LNCaP clone FGC (cell line): Measurements from ENCODE around the gene BNC2.

ENCODE experiments used
- DNase-seq: peaks from one replicate; pipeline ENCODE4 v3.0.0-alpha.2; 2011; ENCODE audit warnings: low read depth
- H3K4me3 ChIP-seq: 2 replicates; pipeline ENCODE4 v1.5.1; 2011; ENCODE audit warnings: mild to moderate bottlenecking, low read depth, low read length, control low read depth
- TF ChIP-seq, protein P1 (sequence below): IDR thresholded peaks from 2 replicates; pipeline ENCODE4 v1.5.1; 2012; ENCODE audit warnings: mild to moderate bottlenecking; ENCODE audit not compliant: control insufficient read depth, insufficient read depth; ENCODE audit errors: extremely low read depth

BNC2 gene

DNA sequence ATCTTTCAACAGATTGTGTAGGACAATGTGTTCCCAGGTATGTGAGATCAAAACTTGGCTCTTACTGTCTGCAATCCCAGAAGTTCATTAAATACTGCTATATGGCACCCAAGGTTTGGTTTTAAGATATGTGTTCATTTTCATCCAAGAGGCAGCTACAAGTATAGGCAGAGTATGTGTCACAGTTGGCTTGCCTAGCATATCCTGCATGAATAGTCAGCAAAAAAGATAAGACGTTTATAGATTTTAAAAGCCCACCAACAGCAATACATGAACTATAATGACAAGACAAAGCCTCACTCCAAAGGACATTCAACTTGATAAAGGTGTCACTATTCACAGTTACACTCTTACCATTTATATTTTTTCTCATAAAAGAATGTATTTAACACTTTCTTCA is 99.1 kb downstream of the BNC2 start:
- H3K4me3 ChIP-seq: no peak overlapping the region
- TF ChIP-seq, protein P1, sequence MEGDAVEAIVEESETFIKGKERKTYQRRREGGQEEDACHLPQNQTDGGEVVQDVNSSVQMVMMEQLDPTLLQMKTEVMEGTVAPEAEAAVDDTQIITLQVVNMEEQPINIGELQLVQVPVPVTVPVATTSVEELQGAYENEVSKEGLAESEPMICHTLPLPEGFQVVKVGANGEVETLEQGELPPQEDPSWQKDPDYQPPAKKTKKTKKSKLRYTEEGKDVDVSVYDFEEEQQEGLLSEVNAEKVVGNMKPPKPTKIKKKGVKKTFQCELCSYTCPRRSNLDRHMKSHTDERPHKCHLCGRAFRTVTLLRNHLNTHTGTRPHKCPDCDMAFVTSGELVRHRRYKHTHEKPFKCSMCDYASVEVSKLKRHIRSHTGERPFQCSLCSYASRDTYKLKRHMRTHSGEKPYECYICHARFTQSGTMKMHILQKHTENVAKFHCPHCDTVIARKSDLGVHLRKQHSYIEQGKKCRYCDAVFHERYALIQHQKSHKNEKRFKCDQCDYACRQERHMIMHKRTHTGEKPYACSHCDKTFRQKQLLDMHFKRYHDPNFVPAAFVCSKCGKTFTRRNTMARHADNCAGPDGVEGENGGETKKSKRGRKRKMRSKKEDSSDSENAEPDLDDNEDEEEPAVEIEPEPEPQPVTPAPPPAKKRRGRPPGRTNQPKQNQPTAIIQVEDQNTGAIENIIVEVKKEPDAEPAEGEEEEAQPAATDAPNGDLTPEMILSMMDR: no peak
- DNase-seq: no peak

DNA sequence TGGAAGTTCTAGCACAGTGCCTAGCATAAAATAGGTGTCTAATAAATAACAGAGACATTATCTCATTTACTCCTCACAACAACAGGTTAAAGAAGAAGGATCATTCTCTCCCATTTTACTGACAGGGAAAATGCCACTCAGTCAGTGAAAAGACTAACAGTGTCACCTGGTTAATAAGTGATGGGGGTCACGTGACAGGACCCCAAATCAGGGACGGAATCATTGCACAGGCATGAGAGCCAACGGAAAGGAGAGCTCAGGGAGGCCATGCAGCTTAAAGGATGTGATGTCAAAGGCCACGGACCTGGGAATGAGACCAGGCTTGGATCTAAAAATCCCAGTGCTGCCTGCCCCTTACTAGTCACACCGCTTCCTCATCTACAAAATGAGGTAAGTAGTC is 101.2 kb downstream of the BNC2 start:
- TF ChIP-seq, protein P1: no peak
- DNase-seq: no peak
- no peak overlapping the region for H3K4me3 ChIP-seq

DNA sequence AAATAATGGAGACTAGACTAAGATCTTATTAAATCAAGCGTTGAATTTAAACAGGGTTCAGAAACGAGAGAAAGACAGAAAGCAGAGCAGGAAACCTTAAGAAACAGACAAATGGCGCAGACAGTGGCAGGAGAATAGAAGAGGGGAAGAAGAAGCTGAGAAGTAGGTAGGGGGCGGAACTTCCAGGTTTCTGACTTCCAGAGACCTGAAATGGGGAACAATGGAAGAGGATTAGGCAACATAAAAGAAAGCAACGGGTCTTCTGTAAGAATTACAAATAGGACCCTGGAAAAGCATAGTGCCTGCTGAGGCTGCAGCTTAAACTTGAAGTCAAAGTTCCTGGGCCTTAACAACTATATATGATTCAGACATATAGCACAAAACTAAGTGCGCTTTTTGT is 101.7 kb downstream of the BNC2 start:
- TF ChIP-seq, protein P1: no peak
- no peak overlapping the region for H3K4me3 ChIP-seq
- DNase-seq: no peak

DNA sequence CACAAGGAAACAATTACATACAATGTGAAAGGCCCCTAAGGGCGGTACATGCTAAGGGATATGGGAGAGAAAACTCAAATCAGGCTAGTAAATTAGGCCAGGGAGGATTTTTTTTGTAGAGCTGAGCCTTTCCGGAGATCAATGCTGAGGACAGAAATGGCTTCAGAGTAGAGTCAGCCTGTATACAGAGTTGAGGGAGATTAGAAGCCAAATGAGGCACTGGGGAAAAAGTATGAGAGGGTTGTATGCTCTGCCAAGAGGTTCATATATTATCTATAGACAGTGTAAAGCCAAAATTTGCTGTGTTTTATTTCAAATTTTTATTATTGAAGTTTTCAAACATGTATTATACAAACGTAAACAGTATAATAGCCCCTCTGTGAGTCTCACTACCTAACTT is 103.1 kb downstream of the BNC2 start:
- H3K4me3 ChIP-seq: no peak overlapping the region
- no peak for DNase-seq
- TF ChIP-seq, protein P1: no peak

DNA sequence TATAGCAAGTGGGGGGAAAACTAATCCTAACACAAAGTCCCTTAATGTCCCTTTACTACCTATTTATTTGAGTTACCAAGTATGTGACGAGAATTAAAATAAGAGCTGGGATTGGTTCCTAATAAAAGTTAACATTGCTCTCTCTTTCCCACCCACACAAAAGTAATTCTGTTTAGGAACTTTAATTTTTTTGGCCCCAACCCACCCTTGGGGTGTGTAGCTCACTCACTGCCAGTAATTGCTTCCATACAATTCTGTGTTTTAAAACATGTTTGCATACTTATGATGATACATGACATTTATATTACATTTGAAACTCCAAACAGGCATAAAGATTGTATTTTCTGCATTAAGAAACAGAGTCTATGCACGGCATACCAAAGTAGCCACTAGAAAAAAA is 106.5 kb downstream of the BNC2 start:
- H3K4me3 ChIP-seq: no peak overlapping the region
- TF ChIP-seq, protein P1: no peak
- DNase-seq: no peak

DNA sequence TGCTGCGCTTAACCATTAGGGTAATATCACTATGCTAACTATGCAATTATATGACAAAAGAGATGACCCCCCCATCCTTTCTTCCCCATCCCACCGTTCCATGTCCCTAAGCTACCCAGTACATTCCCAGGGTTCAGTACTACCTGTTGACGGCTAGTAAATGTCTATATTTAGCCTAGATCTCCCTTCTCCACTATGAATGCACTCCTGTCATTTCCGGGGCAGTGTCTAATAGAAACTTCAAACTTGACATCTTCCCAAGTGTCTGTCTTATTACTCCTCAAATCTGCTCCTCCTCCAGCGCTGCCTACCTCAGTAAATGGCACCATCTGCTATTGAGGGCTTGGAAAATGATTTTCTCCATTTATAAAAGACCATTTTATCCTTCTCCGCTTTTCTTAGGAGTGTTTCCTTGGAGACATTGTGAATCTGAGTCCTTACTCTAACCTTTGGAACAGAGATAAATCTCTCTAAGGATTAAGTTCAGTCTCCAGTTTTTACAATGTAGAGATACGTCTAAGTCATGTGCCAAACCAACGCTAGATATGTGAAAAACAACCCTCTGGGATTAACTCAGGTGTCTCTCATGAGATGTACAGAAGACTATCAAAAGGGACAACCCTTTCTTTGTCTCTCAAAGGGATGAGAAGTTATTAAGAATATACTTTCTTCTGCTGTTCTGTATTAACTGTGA is 114.9 kb downstream of the BNC2 start:
- no peak for DNase-seq
- TF ChIP-seq, protein P1: no peak
- no peak overlapping the region for H3K4me3 ChIP-seq

DNA sequence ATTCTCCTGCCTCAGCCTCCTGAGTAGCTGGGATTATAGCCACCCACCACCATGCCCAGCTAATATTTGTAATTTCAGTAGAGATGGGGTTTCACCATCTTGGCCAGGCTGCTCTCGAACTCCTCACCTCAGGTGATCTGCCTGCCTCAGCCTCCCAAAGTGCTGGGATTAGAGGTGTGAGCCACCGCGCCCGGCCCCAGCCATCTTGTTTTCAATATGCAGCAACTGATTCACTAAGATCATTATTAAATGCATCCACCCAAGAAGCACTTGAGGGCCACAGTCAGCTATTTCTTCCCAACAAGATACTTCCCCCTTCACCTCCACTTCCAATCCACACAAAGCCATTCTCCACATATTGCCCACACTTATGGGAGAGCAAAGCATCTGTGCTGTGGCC is 115.8 kb downstream of the BNC2 start:
- TF ChIP-seq, protein P1: no peak
- no peak overlapping the region for H3K4me3 ChIP-seq
- DNase-seq: no peak
